Measurements from ENCODE around the gene NECAB3.
"Not testable (repeated sequence)": the region's sequence is repeated elsewhere in the genome, so short reads cannot be mapped to it uniquely, and the experiment has no call there.

DNA sequence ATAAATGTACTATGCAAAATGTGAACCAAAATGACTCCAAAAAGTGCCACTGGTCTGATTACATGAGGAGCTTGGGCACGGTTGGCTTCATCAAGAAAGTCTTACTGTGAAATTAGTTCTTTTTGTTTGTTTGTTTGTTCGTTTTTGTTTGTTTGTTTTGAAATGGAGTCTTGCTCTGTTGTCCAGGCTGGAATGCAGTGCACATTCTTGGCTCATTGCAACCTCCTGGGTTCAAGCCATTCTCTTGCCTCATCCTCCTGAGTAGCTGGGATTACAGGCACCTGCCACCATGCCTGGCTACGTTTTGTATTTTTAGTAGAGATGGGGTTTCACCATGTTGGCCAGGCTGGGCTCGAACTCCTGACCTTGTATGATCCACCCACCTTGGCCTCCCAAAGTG, 42.3 kb downstream of the NECAB3 start:
- TF ChIP-seq EZH2phosphoT487 (IDR thresholded peaks at IDR 0.05; ENCODE audit: low read length); EZH2 (optimal IDR thresholded peaks at IDR 0.05; ENCODE audit: low read depth, low read length): not testable (repeated sequence)
- TF ChIP-seq, protein P1, sequence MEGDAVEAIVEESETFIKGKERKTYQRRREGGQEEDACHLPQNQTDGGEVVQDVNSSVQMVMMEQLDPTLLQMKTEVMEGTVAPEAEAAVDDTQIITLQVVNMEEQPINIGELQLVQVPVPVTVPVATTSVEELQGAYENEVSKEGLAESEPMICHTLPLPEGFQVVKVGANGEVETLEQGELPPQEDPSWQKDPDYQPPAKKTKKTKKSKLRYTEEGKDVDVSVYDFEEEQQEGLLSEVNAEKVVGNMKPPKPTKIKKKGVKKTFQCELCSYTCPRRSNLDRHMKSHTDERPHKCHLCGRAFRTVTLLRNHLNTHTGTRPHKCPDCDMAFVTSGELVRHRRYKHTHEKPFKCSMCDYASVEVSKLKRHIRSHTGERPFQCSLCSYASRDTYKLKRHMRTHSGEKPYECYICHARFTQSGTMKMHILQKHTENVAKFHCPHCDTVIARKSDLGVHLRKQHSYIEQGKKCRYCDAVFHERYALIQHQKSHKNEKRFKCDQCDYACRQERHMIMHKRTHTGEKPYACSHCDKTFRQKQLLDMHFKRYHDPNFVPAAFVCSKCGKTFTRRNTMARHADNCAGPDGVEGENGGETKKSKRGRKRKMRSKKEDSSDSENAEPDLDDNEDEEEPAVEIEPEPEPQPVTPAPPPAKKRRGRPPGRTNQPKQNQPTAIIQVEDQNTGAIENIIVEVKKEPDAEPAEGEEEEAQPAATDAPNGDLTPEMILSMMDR (IDR thresholded peaks at IDR 0.05; ENCODE audit: low read length) = not testable (repeated sequence)

All from MM.1S (cell line).